ENCODE results near the gene ABCF2. TPM values are rescaled to one million over a fixed set of nuclear protein-coding genes. Genes with fewer than 3 reads are reported as not detected.
A peak's percentile ranks its signal among the peaks of the same experiment; 100 is the strongest.

ABCF2 gene
- total and polyA plus RNA-seq, 2 of the 4 experiments (the other 2 are of a cell fraction): 46.2 to 103 TPM

DNA sequence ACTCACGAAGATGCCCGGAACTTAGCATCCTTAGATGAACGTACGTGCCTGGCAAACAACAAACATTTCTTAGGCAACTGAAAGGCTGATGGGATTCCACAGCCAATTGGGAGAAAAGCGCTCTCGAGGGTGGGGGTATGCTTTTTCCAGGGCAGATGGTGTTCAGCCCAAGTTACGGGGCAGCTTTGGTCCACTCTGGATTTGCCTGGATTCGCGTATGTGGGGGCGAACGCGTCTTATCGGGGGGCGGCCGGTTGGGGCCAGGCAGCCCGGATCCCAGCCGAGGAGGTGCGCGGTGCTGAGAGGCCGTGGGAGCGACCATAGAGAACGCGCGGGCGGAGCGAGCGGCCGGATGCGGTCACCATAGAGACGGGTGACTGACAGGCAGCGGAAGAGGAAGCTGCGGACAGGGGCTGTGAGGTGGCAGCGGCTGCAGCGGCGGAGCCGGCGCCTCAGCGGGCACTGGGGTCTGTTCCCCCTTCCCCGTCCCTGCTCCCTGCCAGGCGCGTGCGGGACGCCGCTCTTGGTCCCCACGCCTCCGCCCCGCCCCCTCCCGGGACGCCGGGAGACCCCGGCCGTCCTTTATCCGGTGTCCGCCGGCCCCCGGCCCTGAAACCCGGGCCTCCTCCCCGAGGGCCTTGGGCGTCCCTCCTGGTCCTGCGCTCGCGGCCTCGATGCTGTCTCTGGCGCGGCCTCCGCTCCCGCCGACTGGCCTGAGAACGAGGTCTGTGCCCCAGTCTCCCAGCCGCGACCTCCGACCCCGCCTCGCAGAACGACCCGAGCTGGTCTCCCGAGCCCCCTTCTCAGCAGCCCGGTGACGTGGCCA, 5.3 kb upstream of the ABCF2 start, which contains the start of gene CHPF2:
TSS of gene CHPF2 (plus strand) at position 393 of the 826 bp plus-strand sequence. CDS start 1,529 bp downstream, outside the sequence.
- Histone ChIP-seq H4K20me1 (ENCODE audit: insufficient read depth, low read length) (peaks cover 46% of the 10 kb centered on the region), H3K4me3 (ENCODE audit: insufficient read depth, low read depth, low read length) (peak within 1 kb of the TSS; percentile 76), H2BK15ac (ENCODE audit: low read depth, low read length) (no peak within 1 kb of the TSS), H3K36me3 (ENCODE audit: control insufficient read depth, insufficient read depth, low read length) (peaks cover 26% of the 10 kb centered on the region), H2BK20ac (ENCODE audit: low read depth, low read length) (no peak within 1 kb of the TSS), H2AK5ac (ENCODE audit: low read depth, low read length) (peak within 1 kb of the TSS; percentile 91), H2BK120ac (ENCODE audit: low read depth, low read length) (peak within 1 kb of the TSS; percentile 26; the same call in 1 of the 2 replicates), H3K9me3 (ENCODE audit: control insufficient read depth, insufficient read depth, low read length) (no peaks in the 10 kb centered on the region), H3K79me1 (ENCODE audit: low read depth in 1 of 2, low read length in 2 of 2) (peaks cover 0 to 48% of the 10 kb centered on the region in 2 experiments; a peak in 3 of 4 replicates), H3K23ac (ENCODE audit: low read depth, low read length) (peak within 1 kb of the TSS; percentile 75), H2BK5ac (ENCODE audit: low read depth, low read length, poor library complexity, severe bottlenecking) (peak within 1 kb of the TSS; percentile 69), H2AK9ac (replicated peaks; ENCODE audit: low read depth, low read length, poor library complexity) (peak within 1 kb of the TSS; percentile 100), H3K56ac (ENCODE audit: extremely low read depth, insufficient read depth, low read length) (peak within 1 kb of the TSS; percentile 89), H3K9me1 (ENCODE audit: insufficient read depth, low read length) (peaks cover 4% of the 10 kb centered on the region; the same call in 1 of the 2 replicates), H3K14ac (replicated peaks; ENCODE audit: low read depth, low read length) (peak within 1 kb of the TSS; percentile 97), H4K8ac (ENCODE audit: low read depth in 2 of 2, low read length in 2 of 2) (peak within 1 kb of the TSS; percentile 79 to 98), H4K5ac (ENCODE audit: low read depth, low read length) (peak within 1 kb of the TSS; percentile 92), H3K18ac (ENCODE audit: low read depth, low read length) (peak within 1 kb of the TSS; percentile 72; the same call in 1 of the 2 replicates), H3K4me1 (ENCODE audit: control insufficient read depth, insufficient read depth, low read length) (peaks cover 14% of the 10 kb centered on the region), H3K27ac (ENCODE audit: insufficient read depth, low read length) (peak within 1 kb of the TSS; percentile 84), H4K91ac (ENCODE audit: insufficient read depth, low read depth, low read length) (peak within 1 kb of the TSS; percentile 89), H3K4me2 (ENCODE audit: low read depth, low read length) (peak within 1 kb of the TSS; percentile 93), H3K27me3 (ENCODE audit: control insufficient read depth, insufficient read depth, low read length) (no peaks in the 10 kb centered on the region), H2AFZ (replicated peaks; ENCODE audit: low read length, poor library complexity) (peak within 1 kb of the TSS; percentile 99), H3K9ac (ENCODE audit: low read depth, low read length) (peak within 1 kb of the TSS; percentile 85), H3K4ac (ENCODE audit: low read depth, low read length) (peak within 1 kb of the TSS; percentile 95)
- dilution Hi-C loops (cut with HindIII; ENCODE audit: low sequenced_read_pairs, unreplicated experiment) (no loop called here), in situ Hi-C loops (cut with MboI; ENCODE audit: low sequenced_read_pairs) (no loop called here), intact Hi-C loops (cut with micrococcal nuclease) (no loop called here)
- no TSS peak for BruUV-seq (replicated peaks)
- TF ChIP-seq POLR2A (IDR thresholded peaks at IDR 0.05; ENCODE audit: low read depth, low read length): peak; percentile 74
- peak; percentile 16; the same call in 1 of the 2 replicates for TF ChIP-seq MAZ (IDR thresholded peaks at IDR 0.05; ENCODE audit: borderline replicate concordance, low read depth, low read length)
- peak; percentile 52; the same call in 1 of the 2 replicates for TF ChIP-seq MXI1 (IDR thresholded peaks at IDR 0.05; ENCODE audit: borderline replicate concordance, low read depth, low read length)
- no peak for TF ChIP-seq FOS (IDR thresholded peaks at IDR 0.05; ENCODE audit: low read depth, low read length)
- WGBS, 2 experiments (ENCODE audit: extremely low coverage in 2 of 2, insufficient read length in 1 of 2): 0% methylated on average over 61 of the region's 79 CpGs; no CpG with 5 or more reads in 1 of the 2 experiments
- peak; percentile 84 for DNase-seq
- POLR2A ChIA-PET (ENCODE audit: unreplicated experiment): interaction anchor here (0.6 kb wide), 2 partner anchors 10 to 20 kb away, joined by 4 read pairs; no protein-coding TSS in a partner anchor
- CTCF ChIA-PET: interaction anchor here (1.0 kb wide), 1 partner anchor 12 kb away, joined by 6 read pairs; no protein-coding TSS in a partner anchor
- peak; percentile 83 for ATAC-seq (ENCODE audit: low read depth)

Measured in IMR-90 (cell line).